ENCODE measurements around the gene FURIN. TPM values are rescaled to one million over a fixed set of nuclear protein-coding genes. Genes with fewer than 3 reads are reported as not detected.

Gene FURIN
- polyA plus RNA-seq, 2 donors, result 21.0 to 22.3 TPM

GRCh38 chr15:90884719-90885431 is 16.5 kb downstream of the FURIN start:
- H3K4me1 ChIP-seq (ENCODE audit: control insufficient read depth in 2 of 2, insufficient read depth in 2 of 2, low read length in 1 of 2), result peaks cover 0 to 10% of the 10 kb centered on the region in 2 donors
- H3K9me3 ChIP-seq (ENCODE audit: control insufficient read depth in 2 of 2, insufficient read depth in 1 of 2, low read depth in 1 of 2, low read length in 1 of 2), result no peaks in the 10 kb centered on the region
- 49 to 70% methylated on average over 11 to 16 of the region's 16 CpGs for WGBS, 2 donors
- H3K27ac ChIP-seq (ENCODE audit: low read depth in 2 of 2, low read length in 1 of 2), result peak overlapping the region; percentile 73 to 91
- no peaks in the 10 kb centered on the region for H3K27me3 ChIP-seq (ENCODE audit: control insufficient read depth in 1 of 2, insufficient read depth in 2 of 2, low read length in 2 of 2)
- peak overlapping the region; percentile 29 to 55 for H3K4me3 ChIP-seq (ENCODE audit: low read depth in 1 of 2, low read length in 2 of 2)
- peaks cover 3 to 24% of the 10 kb centered on the region in 2 donors for H3K36me3 ChIP-seq (ENCODE audit: control insufficient read depth in 2 of 2, insufficient read depth in 2 of 2, low read length in 1 of 2)

GRCh38 chr15:90885432-90886290 is 17.3 kb downstream of the FURIN start:
- H3K9me3 ChIP-seq (ENCODE audit: control insufficient read depth in 2 of 2, insufficient read depth in 1 of 2, low read depth in 1 of 2, low read length in 1 of 2), result no peaks in the 10 kb centered on the region
- peaks cover 0 to 22% of the 10 kb centered on the region in 2 donors for H3K36me3 ChIP-seq (ENCODE audit: control insufficient read depth in 2 of 2, insufficient read depth in 2 of 2, low read length in 1 of 2)
- H3K27me3 ChIP-seq (ENCODE audit: control insufficient read depth in 1 of 2, insufficient read depth in 2 of 2, low read length in 2 of 2), result no peaks in the 10 kb centered on the region
- peaks cover 0 to 10% of the 10 kb centered on the region in 2 donors for H3K4me1 ChIP-seq (ENCODE audit: control insufficient read depth in 2 of 2, insufficient read depth in 2 of 2, low read length in 1 of 2)
- peak overlapping the region; percentile 35 to 59 for H3K27ac ChIP-seq (ENCODE audit: low read depth in 2 of 2, low read length in 1 of 2)
- WGBS, 2 donors, result 54 to 55% methylated on average over 23 of the region's 23 CpGs
- H3K4me3 ChIP-seq (ENCODE audit: low read depth in 1 of 2, low read length in 2 of 2), result no peak overlapping the region

GRCh38 chr15:90886291-90886614 is 17.9 kb downstream of the FURIN start:
- 21 to 27% methylated on average over 5 of the region's 5 CpGs for WGBS, 2 donors
- H3K36me3 ChIP-seq (ENCODE audit: control insufficient read depth in 2 of 2, insufficient read depth in 2 of 2, low read length in 1 of 2), result peaks cover under 1 to 17% of the 10 kb centered on the region in 2 donors
- H3K27ac ChIP-seq (ENCODE audit: low read depth in 2 of 2, low read length in 1 of 2), result no peak overlapping the region
- no peak overlapping the region for H3K4me3 ChIP-seq (ENCODE audit: low read depth in 1 of 2, low read length in 2 of 2)
- H3K9me3 ChIP-seq (ENCODE audit: control insufficient read depth in 2 of 2, insufficient read depth in 1 of 2, low read depth in 1 of 2, low read length in 1 of 2), result no peaks in the 10 kb centered on the region
- H3K27me3 ChIP-seq (ENCODE audit: control insufficient read depth in 1 of 2, insufficient read depth in 2 of 2, low read length in 2 of 2), result no peaks in the 10 kb centered on the region
- H3K4me1 ChIP-seq (ENCODE audit: control insufficient read depth in 2 of 2, insufficient read depth in 2 of 2, low read length in 1 of 2), result peaks cover 0 to 10% of the 10 kb centered on the region in 2 donors

- Histone ChIP-seq H3K4me3 (ENCODE audit: low read depth in 1 of 2, low read length in 2 of 2) (no peak overlapping the region), H3K36me3 (ENCODE audit: control insufficient read depth in 2 of 2, insufficient read depth in 2 of 2, low read length in 1 of 2) (peaks cover 3 to 10% of the 10 kb centered on the region in 2 donors), H3K4me1 (ENCODE audit: control insufficient read depth in 2 of 2, insufficient read depth in 2 of 2, low read length in 1 of 2) (peaks cover 0 to 10% of the 10 kb centered on the region in 2 donors), H3K27ac (ENCODE audit: low read depth in 2 of 2, low read length in 1 of 2) (no peak overlapping the region), H3K9me3 (ENCODE audit: control insufficient read depth in 2 of 2, insufficient read depth in 1 of 2, low read depth in 1 of 2, low read length in 1 of 2) (no peaks in the 10 kb centered on the region), H3K27me3 (ENCODE audit: control insufficient read depth in 1 of 2, insufficient read depth in 2 of 2, low read length in 2 of 2) (no peaks in the 10 kb centered on the region)
- WGBS, 2 donors, result 86 to 93% methylated on average over 13 of the region's 13 CpGs
Measured at GRCh38 chr15:90887037-90887481, 18.7 kb downstream of the FURIN start.

- H3K27ac ChIP-seq (ENCODE audit: low read depth in 2 of 2, low read length in 1 of 2), result no peak overlapping the region
- no peak overlapping the region for H3K4me3 ChIP-seq (ENCODE audit: low read depth in 1 of 2, low read length in 2 of 2)
- WGBS, 2 donors, result 77 to 85% methylated on average over 18 of the region's 18 CpGs
- no peaks in the 10 kb centered on the region for H3K9me3 ChIP-seq (ENCODE audit: control insufficient read depth in 2 of 2, insufficient read depth in 1 of 2, low read depth in 1 of 2, low read length in 1 of 2)
- H3K27me3 ChIP-seq (ENCODE audit: control insufficient read depth in 1 of 2, insufficient read depth in 2 of 2, low read length in 2 of 2), result no peaks in the 10 kb centered on the region
- peaks cover 8 to 21% of the 10 kb centered on the region in 2 donors for H3K36me3 ChIP-seq (ENCODE audit: control insufficient read depth in 2 of 2, insufficient read depth in 2 of 2, low read length in 1 of 2)
- H3K4me1 ChIP-seq (ENCODE audit: control insufficient read depth in 2 of 2, insufficient read depth in 2 of 2, low read length in 1 of 2), result peaks cover 0 to 4% of the 10 kb centered on the region in 2 donors
Measured at GRCh38 chr15:90889313-90889730, 20.9 kb downstream of the FURIN start.

- no peaks in the 10 kb centered on the region for H3K27me3 ChIP-seq (ENCODE audit: control insufficient read depth in 1 of 2, insufficient read depth in 2 of 2, low read length in 2 of 2)
- no peaks in the 10 kb centered on the region for H3K4me1 ChIP-seq (ENCODE audit: control insufficient read depth in 2 of 2, insufficient read depth in 2 of 2, low read length in 1 of 2)
- no peak overlapping the region for H3K4me3 ChIP-seq (ENCODE audit: low read depth in 1 of 2, low read length in 2 of 2)
- no peak overlapping the region for H3K27ac ChIP-seq (ENCODE audit: low read depth in 2 of 2, low read length in 1 of 2)
- WGBS, 2 donors, result 87 to 88% methylated on average over 28 to 31 of the region's 31 CpGs
- peaks cover 8 to 21% of the 10 kb centered on the region in 2 donors for H3K36me3 ChIP-seq (ENCODE audit: control insufficient read depth in 2 of 2, insufficient read depth in 2 of 2, low read length in 1 of 2)
- H3K9me3 ChIP-seq (ENCODE audit: control insufficient read depth in 2 of 2, insufficient read depth in 1 of 2, low read depth in 1 of 2, low read length in 1 of 2), result no peaks in the 10 kb centered on the region
Measured at GRCh38 chr15:90889736-90890456, 21.5 kb downstream of the FURIN start.

GRCh38 chr15:90890839-90891238 is 22.5 kb downstream of the FURIN start:
- WGBS, 2 donors, result 89 to 90% methylated on average over 12 of the region's 12 CpGs
- no peaks in the 10 kb centered on the region for H3K4me1 ChIP-seq (ENCODE audit: control insufficient read depth in 2 of 2, insufficient read depth in 2 of 2, low read length in 1 of 2)
- no peaks in the 10 kb centered on the region for H3K9me3 ChIP-seq (ENCODE audit: control insufficient read depth in 2 of 2, insufficient read depth in 1 of 2, low read depth in 1 of 2, low read length in 1 of 2)
- H3K27me3 ChIP-seq (ENCODE audit: control insufficient read depth in 1 of 2, insufficient read depth in 2 of 2, low read length in 2 of 2), result no peaks in the 10 kb centered on the region
- H3K4me3 ChIP-seq (ENCODE audit: low read depth in 1 of 2, low read length in 2 of 2), result no peak overlapping the region
- H3K27ac ChIP-seq (ENCODE audit: low read depth in 2 of 2, low read length in 1 of 2), result no peak overlapping the region
- H3K36me3 ChIP-seq (ENCODE audit: control insufficient read depth in 2 of 2, insufficient read depth in 2 of 2, low read length in 1 of 2), result peaks cover 13 to 21% of the 10 kb centered on the region in 2 donors

GRCh38 chr15:90891346-90891949 is 23.1 kb downstream of the FURIN start:
- no peaks in the 10 kb centered on the region for H3K27me3 ChIP-seq (ENCODE audit: control insufficient read depth in 1 of 2, insufficient read depth in 2 of 2, low read length in 2 of 2)
- H3K36me3 ChIP-seq (ENCODE audit: control insufficient read depth in 2 of 2, insufficient read depth in 2 of 2, low read length in 1 of 2), result peaks cover 13 to 21% of the 10 kb centered on the region in 2 donors
- H3K27ac ChIP-seq (ENCODE audit: low read depth in 2 of 2, low read length in 1 of 2), result no peak overlapping the region
- no peak overlapping the region for H3K4me3 ChIP-seq (ENCODE audit: low read depth in 1 of 2, low read length in 2 of 2)
- H3K4me1 ChIP-seq (ENCODE audit: control insufficient read depth in 2 of 2, insufficient read depth in 2 of 2, low read length in 1 of 2), result no peaks in the 10 kb centered on the region
- 90 to 91% methylated on average over 8 of the region's 8 CpGs for WGBS, 2 donors
- H3K9me3 ChIP-seq (ENCODE audit: control insufficient read depth in 2 of 2, insufficient read depth in 1 of 2, low read depth in 1 of 2, low read length in 1 of 2), result no peaks in the 10 kb centered on the region

GRCh38 chr15:90892023-90892422 is 23.6 kb downstream of the FURIN start:
- Histone ChIP-seq H3K27me3 (ENCODE audit: control insufficient read depth in 1 of 2, insufficient read depth in 2 of 2, low read length in 2 of 2) (no peaks in the 10 kb centered on the region), H3K4me3 (ENCODE audit: low read depth in 1 of 2, low read length in 2 of 2) (no peak overlapping the region), H3K9me3 (ENCODE audit: control insufficient read depth in 2 of 2, insufficient read depth in 1 of 2, low read depth in 1 of 2, low read length in 1 of 2) (no peaks in the 10 kb centered on the region), H3K27ac (ENCODE audit: low read depth in 2 of 2, low read length in 1 of 2) (no peak overlapping the region), H3K36me3 (ENCODE audit: control insufficient read depth in 2 of 2, insufficient read depth in 2 of 2, low read length in 1 of 2) (peaks cover 13 to 21% of the 10 kb centered on the region in 2 donors), H3K4me1 (ENCODE audit: control insufficient read depth in 2 of 2, insufficient read depth in 2 of 2, low read length in 1 of 2) (no peaks in the 10 kb centered on the region)
- WGBS, 2 donors, result 94 to 96% methylated on average over 11 of the region's 11 CpGs
